Osteoblast (primary cell): Measurements from ENCODE around the gene ME3. TPM values are rescaled to one million over a fixed set of nuclear protein-coding genes. Genes with fewer than 3 reads are reported as not detected.

Experiments used
- DNase-seq: peaks from one replicate; pipeline ENCODE4 v3.0.0; 2011; ENCODE audit warnings: low spot score, mixed read lengths; ENCODE audit not compliant: insufficient read length; ENCODE audit errors: missing footprints
- H2AFZ ChIP-seq: 2 replicates; pipeline ENCODE4 v1.6.0; 2011; ENCODE audit warnings: mild to moderate bottlenecking, low read length
- H3K27ac ChIP-seq: 2 replicates; pipeline ENCODE4 v1.5.1; 2011; ENCODE audit warnings: mild to moderate bottlenecking, low read depth, low read length, moderate library complexity
- H3K27me3 ChIP-seq: 2 replicates; pipeline ENCODE4 v1.6.0; 2012; ENCODE audit warnings: mild to moderate bottlenecking, control low read depth, inconsistent platforms, low read length, moderate library complexity; ENCODE audit not compliant: insufficient read depth
- H3K36me3 ChIP-seq: 2 replicates; pipeline ENCODE4 v1.5.1; 2011; ENCODE audit warnings: mild to moderate bottlenecking, low read length, control low read depth, moderate library complexity; ENCODE audit not compliant: insufficient read depth
- H3K4me1 ChIP-seq: 2 replicates; pipeline ENCODE4 v1.5.1; 2011; ENCODE audit warnings: mild to moderate bottlenecking, low read length, control low read depth, moderate library complexity; ENCODE audit not compliant: insufficient read depth
- H3K4me2 ChIP-seq: 2 replicates; pipeline ENCODE4 v1.6.0; 2011; ENCODE audit warnings: mild to moderate bottlenecking, low read length; ENCODE audit not compliant: insufficient read depth
- H3K4me3 ChIP-seq: fragments of 200-600 bp; sonication (generic); 3 replicates; pipeline ENCODE4 v1.5.1; 2012; ENCODE audit warnings: mild to moderate bottlenecking, low read length, inconsistent platforms; ENCODE audit not compliant: insufficient read depth
- H3K79me2 ChIP-seq: 2 replicates; pipeline ENCODE4 v1.6.0; 2012; ENCODE audit warnings: mild to moderate bottlenecking, low read length, control low read depth, inconsistent platforms; ENCODE audit not compliant: insufficient read depth
- H3K9me3 ChIP-seq: 2 replicates; pipeline ENCODE4 v1.5.1; 2011; ENCODE audit warnings: low read depth, low read length, control low read depth
- H4K20me1 ChIP-seq: 2 replicates; pipeline ENCODE4 v1.6.0; 2012; ENCODE audit warnings: mild to moderate bottlenecking, low read length, control low read depth; ENCODE audit not compliant: insufficient read depth
- total RNA-seq: library from RNA; depleted of rRNA; stranded (reverse); fragments of >200 nt; gene quantifications from 2 replicates; pipeline ENCODE4 v1.2.3, GENCODE V29; 2012
- TF ChIP-seq, protein P1 (sequence below): IDR thresholded peaks from 2 replicates; pipeline ENCODE4 v1.5.1; 2011; ENCODE audit warnings: mild to moderate bottlenecking, low read depth, low read length, moderate library complexity; ENCODE audit errors: extremely low read depth

Gene ME3
- total RNA-seq, 1 donor, result 70.9 TPM

DNA sequence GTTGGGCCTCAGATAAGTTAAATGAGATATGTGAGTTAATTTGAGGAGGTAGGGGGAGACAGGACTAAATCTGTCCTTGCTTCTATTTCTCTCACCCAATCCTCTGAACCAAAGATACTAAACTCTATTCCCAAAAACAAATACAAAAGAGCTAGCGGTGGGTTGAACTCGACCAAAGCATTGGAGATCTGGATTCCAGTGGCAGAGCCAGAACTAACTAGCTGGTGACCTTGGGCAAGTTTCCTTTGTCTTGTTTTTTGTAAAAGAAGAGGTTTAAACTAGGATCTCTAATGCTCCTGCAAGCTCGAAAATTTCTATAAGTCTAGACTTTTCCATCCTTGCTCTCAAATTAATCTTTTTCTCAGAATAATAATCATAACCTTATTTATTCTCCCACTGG lies 1.5 kb downstream of the ME3 start:
- peaks cover 2% of the 10 kb centered on the region for H3K79me2 ChIP-seq
- no peaks in the 10 kb centered on the region for H3K9me3 ChIP-seq
- H3K4me1 ChIP-seq, result peaks cover 31% of the 10 kb centered on the region
- H4K20me1 ChIP-seq, result no peaks in the 10 kb centered on the region
- H3K4me2 ChIP-seq, result peak overlapping the region; percentile 88
- H3K27ac ChIP-seq, result peak overlapping the region; percentile 75
- TF ChIP-seq, protein P1, sequence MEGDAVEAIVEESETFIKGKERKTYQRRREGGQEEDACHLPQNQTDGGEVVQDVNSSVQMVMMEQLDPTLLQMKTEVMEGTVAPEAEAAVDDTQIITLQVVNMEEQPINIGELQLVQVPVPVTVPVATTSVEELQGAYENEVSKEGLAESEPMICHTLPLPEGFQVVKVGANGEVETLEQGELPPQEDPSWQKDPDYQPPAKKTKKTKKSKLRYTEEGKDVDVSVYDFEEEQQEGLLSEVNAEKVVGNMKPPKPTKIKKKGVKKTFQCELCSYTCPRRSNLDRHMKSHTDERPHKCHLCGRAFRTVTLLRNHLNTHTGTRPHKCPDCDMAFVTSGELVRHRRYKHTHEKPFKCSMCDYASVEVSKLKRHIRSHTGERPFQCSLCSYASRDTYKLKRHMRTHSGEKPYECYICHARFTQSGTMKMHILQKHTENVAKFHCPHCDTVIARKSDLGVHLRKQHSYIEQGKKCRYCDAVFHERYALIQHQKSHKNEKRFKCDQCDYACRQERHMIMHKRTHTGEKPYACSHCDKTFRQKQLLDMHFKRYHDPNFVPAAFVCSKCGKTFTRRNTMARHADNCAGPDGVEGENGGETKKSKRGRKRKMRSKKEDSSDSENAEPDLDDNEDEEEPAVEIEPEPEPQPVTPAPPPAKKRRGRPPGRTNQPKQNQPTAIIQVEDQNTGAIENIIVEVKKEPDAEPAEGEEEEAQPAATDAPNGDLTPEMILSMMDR, result no peak
- no peak overlapping the region for H2AFZ ChIP-seq
- H3K27me3 ChIP-seq, result no peaks in the 10 kb centered on the region
- H3K4me3 ChIP-seq, result peak overlapping the region; percentile 84
- no peaks in the 10 kb centered on the region for H3K36me3 ChIP-seq
- no peak for DNase-seq

- peaks cover 3% of the 10 kb centered on the region for H3K79me2 ChIP-seq
- TF ChIP-seq, protein P1, result no peak
- no peak overlapping the region for H3K27ac ChIP-seq
- no peaks in the 10 kb centered on the region for H3K9me3 ChIP-seq
- no peak overlapping the region for H3K4me3 ChIP-seq
- H3K4me2 ChIP-seq, result peak overlapping the region; percentile 88
- no peaks in the 10 kb centered on the region for H4K20me1 ChIP-seq
- no peaks in the 10 kb centered on the region for H3K27me3 ChIP-seq
- no peak for DNase-seq
- H2AFZ ChIP-seq, result peak overlapping the region; percentile 5
- peaks cover 30% of the 10 kb centered on the region for H3K4me1 ChIP-seq
- no peaks in the 10 kb centered on the region for H3K36me3 ChIP-seq
These were observed 2.2 kb downstream of the ME3 start for GRCh38 chr11:86670181-86670580.

DNA sequence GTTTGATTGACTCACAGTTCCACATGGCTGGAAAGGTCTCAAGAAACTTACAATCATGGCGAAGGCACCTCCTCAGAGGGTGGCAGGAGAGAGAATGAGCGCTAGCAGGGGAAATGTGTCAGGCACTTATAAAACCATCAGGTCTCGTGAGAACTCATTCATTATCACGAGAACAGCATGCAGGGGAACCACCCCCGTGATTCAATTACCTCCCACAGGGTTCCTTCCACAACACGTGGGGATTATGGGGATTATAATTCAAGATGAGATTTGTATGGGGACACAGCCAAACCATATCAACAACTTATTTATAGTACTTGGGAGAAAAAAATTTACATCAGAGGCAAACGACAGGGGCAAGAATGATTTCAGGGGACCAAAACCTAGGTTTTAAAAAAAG lies 3.0 kb downstream of the ME3 start:
- H3K36me3 ChIP-seq, result no peaks in the 10 kb centered on the region
- H4K20me1 ChIP-seq, result no peaks in the 10 kb centered on the region
- peaks cover 26% of the 10 kb centered on the region for H3K4me1 ChIP-seq
- TF ChIP-seq, protein P1, result no peak
- no peak overlapping the region for H2AFZ ChIP-seq
- DNase-seq, result no peak
- H3K4me2 ChIP-seq, result no peak overlapping the region
- H3K27ac ChIP-seq, result no peak overlapping the region
- H3K4me3 ChIP-seq, result no peak overlapping the region
- peaks cover 4% of the 10 kb centered on the region for H3K79me2 ChIP-seq
- no peaks in the 10 kb centered on the region for H3K27me3 ChIP-seq
- no peaks in the 10 kb centered on the region for H3K9me3 ChIP-seq

- Histone ChIP-seq H3K36me3 (no peaks in the 10 kb centered on the region), H3K9me3 (no peaks in the 10 kb centered on the region), H2AFZ (no peak overlapping the region), H3K4me1 (peaks cover 26% of the 10 kb centered on the region), H3K27ac (no peak overlapping the region), H3K4me3 (no peak overlapping the region), H3K27me3 (no peaks in the 10 kb centered on the region), H3K79me2 (peaks cover 4% of the 10 kb centered on the region), H3K4me2 (no peak overlapping the region), H4K20me1 (no peaks in the 10 kb centered on the region)
- TF ChIP-seq, protein P1, result no peak
- DNase-seq, result no peak
These were observed 3.5 kb downstream of the ME3 start for GRCh38 chr11:86668929-86669328.
